Measurements from ENCODE around the gene CDH23.

GRCh38 chr10:71710519-71710918 is 313.8 kb downstream of the CDH23 start:
- TF ChIP-seq ZFP3 (CRISPR knock-in tag; IDR thresholded peaks at IDR 0.05) (no peak), ZNF70 (CRISPR knock-in tag; IDR thresholded peaks at IDR 0.05) (no peak), CREB5 (CRISPR knock-in tag; IDR thresholded peaks at IDR 0.05; ENCODE audit: low read depth) (no peak), ZC3H10 (CRISPR knock-in tag; IDR thresholded peaks at IDR 0.05) (no peak)
- TF ChIP-seq, protein P1, sequence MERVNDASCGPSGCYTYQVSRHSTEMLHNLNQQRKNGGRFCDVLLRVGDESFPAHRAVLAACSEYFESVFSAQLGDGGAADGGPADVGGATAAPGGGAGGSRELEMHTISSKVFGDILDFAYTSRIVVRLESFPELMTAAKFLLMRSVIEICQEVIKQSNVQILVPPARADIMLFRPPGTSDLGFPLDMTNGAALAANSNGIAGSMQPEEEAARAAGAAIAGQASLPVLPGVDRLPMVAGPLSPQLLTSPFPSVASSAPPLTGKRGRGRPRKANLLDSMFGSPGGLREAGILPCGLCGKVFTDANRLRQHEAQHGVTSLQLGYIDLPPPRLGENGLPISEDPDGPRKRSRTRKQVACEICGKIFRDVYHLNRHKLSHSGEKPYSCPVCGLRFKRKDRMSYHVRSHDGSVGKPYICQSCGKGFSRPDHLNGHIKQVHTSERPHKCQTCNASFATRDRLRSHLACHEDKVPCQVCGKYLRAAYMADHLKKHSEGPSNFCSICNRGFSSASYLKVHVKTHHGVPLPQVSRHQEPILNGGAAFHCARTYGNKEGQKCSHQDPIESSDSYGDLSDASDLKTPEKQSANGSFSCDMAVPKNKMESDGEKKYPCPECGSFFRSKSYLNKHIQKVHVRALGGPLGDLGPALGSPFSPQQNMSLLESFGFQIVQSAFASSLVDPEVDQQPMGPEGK (CRISPR knock-in tag; IDR thresholded peaks at IDR 0.05; ENCODE audit: borderline replicate concordance): no peak
